Mucosa of stomach (tissue), 1 donor: Measurements from ENCODE around the gene KCND3.
"Not testable (repeated sequence)": the region's sequence is repeated elsewhere in the genome, so short reads cannot be mapped to it uniquely, and the experiment has no call there.

Source experiments
- H3K27me3 ChIP-seq: one replicate; pipeline ENCODE4 v1.7.0; 2013; ENCODE audit warnings: mild to moderate bottlenecking, low read length; ENCODE audit not compliant: control insufficient read depth, insufficient read depth
- H3K36me3 ChIP-seq: one replicate; pipeline ENCODE4 v1.7.0; 2013; ENCODE audit warnings: low read length; ENCODE audit not compliant: control insufficient read depth, insufficient read depth
- H3K4me1 ChIP-seq: one replicate; pipeline ENCODE4 v1.7.0; 2013; ENCODE audit warnings: mild to moderate bottlenecking, low read length; ENCODE audit not compliant: control insufficient read depth, insufficient read depth
- H3K4me3 ChIP-seq: one replicate; pipeline ENCODE4 v1.7.0; 2013; ENCODE audit warnings: low read length
- H3K9ac ChIP-seq: one replicate; pipeline ENCODE4 v1.7.0; 2013; ENCODE audit warnings: mild to moderate bottlenecking, low read length, moderate library complexity
- H3K9me3 ChIP-seq: one replicate; pipeline ENCODE4 v1.7.0; 2013; ENCODE audit warnings: mild to moderate bottlenecking, low read length, moderate library complexity; ENCODE audit not compliant: control insufficient read depth
- donor health status: Pancreatic carcinoma.

Gene KCND3

DNA sequence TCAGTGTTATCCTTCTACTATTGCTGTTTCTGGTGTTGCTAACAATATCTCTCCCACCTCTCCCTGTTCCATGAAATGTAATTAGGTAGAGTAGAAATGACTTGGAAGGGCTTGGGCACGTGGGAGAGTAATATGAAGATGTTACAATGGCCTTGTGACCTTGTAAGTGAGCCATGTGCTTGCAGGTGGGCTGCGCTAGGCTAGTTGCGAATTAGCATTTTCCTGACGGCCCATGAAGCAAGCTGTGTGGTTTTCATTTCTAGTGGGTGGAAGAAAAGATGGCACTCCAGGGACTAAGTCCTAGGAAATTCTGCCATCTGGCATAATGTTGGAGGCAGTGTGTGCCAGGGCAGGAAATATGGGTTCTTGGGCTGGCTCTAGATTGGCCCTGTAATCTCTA lies 241.5 kb downstream of the KCND3 start:
- Histone ChIP-seq H3K27me3 (no peaks in the 10 kb centered on the region), H3K4me1 (no peaks in the 10 kb centered on the region), H3K4me3 (no peak overlapping the region), H3K36me3 (no peaks in the 10 kb centered on the region), H3K9me3 (no peaks in the 10 kb centered on the region), H3K9ac (no peak overlapping the region)

DNA sequence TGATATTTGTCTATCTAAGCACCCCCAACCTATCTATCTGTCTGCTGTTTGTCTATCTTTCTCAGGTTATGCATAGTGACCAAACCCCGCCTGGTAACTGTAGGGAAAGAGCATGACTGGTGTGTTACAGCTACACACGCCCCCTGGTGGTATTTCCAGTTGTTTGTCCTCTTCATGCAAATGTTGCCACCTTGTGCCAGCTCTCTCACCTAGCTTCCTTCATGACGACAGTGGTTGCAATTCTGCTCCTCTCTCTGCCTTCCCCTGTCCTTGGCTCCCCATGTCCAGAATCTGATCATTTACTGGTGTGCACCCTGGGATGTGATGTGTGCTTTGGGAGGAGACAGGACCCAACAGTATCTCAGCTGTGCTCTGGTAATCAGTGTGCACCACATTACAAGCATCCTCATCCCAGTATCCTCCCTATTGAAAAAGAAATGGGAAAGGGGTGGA lies 242.2 kb downstream of the KCND3 start:
- Histone ChIP-seq H3K4me1 (no peaks in the 10 kb centered on the region), H3K36me3 (no peaks in the 10 kb centered on the region), H3K4me3 (no peak overlapping the region), H3K27me3 (peaks cover 6% of the 10 kb centered on the region), H3K9me3 (no peaks in the 10 kb centered on the region), H3K9ac (no peak overlapping the region)

DNA sequence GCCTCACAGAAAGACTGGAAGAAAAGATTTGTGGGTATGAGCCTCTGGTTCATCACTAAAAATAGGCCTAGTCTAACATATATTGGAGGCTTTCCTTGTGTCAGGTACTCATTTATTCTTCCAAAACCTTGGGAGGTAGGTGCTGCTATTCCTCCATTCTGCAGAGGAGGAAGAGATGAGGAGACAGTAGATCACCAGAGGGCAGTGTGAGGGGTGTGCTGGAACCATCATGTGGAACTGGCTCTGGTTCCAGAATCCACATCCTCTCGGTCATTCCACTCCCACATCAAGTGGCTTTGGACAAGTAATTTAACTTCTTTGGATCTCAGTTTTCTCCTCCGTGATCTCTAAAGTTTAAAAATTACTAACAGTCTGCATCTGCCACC lies 242.9 kb downstream of the KCND3 start:
- no peaks in the 10 kb centered on the region for H3K4me1 ChIP-seq
- no peaks in the 10 kb centered on the region for H3K36me3 ChIP-seq
- no peak overlapping the region for H3K4me3 ChIP-seq
- H3K9ac ChIP-seq: no peak overlapping the region
- H3K9me3 ChIP-seq: no peaks in the 10 kb centered on the region
- peaks cover 13% of the 10 kb centered on the region for H3K27me3 ChIP-seq

DNA sequence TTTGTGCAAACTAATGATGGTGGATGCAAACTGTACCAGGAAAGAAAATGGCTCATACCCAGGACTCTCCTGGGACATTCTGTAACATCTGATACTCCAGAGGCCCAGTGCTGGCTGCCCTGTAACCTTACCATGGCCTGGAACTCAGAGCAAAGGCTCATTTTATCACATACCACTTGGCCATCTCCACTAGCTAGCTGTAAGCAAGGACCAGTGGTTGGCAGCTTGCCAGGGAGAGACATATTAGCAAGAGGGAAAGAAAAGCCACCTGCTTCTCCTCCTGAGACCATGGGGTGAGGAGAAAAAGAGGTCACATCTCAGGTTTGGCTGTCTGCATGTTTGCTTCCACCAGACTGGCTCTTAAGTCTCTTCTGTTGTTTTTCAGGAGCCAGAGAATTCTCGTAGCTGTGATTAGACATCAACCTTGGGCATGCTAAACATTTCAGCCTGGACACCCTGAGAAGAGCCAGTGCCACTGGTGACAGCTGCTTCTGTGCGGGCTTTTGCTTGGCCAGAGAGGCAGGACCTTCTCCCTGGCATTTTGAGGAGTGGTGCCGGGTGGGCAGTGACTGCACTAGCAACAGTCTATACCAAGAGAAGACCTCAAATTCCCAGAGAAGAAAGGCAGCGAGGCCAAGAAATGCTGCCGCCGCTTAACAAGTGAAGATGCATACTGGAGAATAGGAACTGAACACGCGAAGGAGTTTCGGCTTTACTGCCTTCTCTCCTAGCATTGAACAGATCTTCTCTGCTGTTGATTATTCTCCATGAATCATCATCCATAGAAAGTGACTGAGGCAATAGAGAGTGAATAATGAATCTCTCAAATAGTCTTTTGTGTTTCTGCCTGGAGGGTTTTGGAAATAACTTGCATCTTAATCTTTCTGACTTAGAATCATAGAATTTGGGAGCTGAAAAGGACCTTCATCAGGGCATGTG lies 243.5 kb downstream of the KCND3 start:
- Histone ChIP-seq H3K36me3 (no peaks in the 10 kb centered on the region), H3K9ac (no peak overlapping the region), H3K27me3 (peaks cover 20% of the 10 kb centered on the region), H3K9me3 (no peaks in the 10 kb centered on the region), H3K4me3 (no peak overlapping the region), H3K4me1 (no peaks in the 10 kb centered on the region)

DNA sequence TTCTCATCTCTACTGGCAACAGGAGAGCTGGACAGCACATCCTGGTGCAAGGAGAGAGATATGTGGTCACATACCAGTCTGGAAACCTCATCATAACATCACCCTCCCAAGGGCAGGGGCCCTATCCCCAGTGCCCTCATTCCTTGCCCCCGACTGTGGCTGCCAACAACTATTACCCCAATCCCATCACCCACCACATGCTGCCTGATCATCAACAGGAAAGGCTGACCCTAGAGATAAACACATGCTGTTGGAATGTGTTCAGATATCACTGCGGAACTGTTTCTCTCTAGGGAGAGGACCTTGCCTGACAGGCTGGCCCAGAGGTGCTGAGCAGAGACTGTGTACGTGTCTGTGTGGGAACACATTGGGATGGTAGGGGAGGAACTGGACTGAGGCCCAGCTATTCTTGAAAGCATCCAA lies 245.8 kb downstream of the KCND3 start:
- Histone ChIP-seq H3K4me1 (peaks cover 9% of the 10 kb centered on the region), H3K9ac (no peak overlapping the region)

DNA sequence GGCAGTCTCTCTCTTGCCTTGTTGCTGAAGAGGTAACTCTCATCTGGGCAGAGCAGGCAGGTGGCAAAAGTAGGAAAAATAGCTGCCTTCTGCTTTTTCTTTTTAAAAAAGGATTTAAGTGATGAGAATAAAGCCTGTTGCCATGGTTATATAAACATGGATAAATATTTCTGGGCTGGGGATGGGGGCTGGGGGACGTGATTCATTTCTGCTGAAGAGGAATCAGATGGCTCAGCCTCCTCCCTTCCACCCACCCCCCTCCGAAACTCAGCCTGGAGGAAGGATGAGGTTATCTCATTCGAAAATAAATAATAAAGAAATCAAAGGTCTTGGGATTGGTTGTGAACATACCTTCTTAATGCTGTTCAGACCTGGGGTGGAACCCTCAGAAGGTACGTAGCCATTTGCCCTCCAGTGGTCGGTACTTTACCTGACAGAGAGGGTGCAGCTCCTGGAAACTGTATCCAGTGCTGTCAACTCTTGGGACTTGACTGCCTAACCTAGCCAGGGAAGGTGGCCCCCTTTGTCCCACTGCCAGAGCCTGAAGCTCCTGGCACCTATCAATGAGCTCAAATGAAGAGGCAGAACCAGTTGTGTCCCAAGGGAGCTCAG lies 246.4 kb downstream of the KCND3 start:
- Histone ChIP-seq H3K4me3 (no peak overlapping the region), H3K4me1 (peaks cover 12% of the 10 kb centered on the region)

More for the DNA sequence above, 245.8 kb downstream of the KCND3 start:
- Histone ChIP-seq H3K4me3 (no peak overlapping the region), H3K36me3 (no peaks in the 10 kb centered on the region), H3K9me3 (no peaks in the 10 kb centered on the region), H3K27me3 (peaks cover 34% of the 10 kb centered on the region)

DNA sequence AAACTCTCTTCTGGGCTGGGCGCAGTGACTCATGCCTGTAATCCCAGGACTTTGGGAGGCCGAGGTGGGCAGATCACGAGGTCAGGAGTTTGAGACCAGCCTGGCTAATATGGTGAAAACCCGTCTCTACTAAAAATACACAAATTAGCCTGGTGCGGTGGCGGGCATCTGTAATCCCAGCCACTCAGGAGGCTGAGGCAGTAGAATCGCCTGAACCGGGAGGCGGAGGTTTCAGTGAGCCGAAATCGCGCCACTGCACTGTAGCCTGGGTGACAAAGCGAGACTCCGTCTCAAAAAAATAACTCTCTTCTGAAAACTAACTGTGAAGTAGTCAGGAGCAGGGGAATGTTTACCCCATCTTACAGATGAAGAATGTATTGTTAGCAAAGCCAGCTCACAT lies 247.2 kb downstream of the KCND3 start:
- not testable (repeated sequence) for H3K9me3 ChIP-seq, H3K4me3 ChIP-seq, H3K9ac ChIP-seq, H3K36me3 ChIP-seq
- Histone ChIP-seq H3K4me1 (peaks cover 14% of the 10 kb centered on the region), H3K27me3 (peaks cover 42% of the 10 kb centered on the region)

More for the DNA sequence above, 246.4 kb downstream of the KCND3 start:
- peaks cover 37% of the 10 kb centered on the region for H3K27me3 ChIP-seq
- no peak overlapping the region for H3K9ac ChIP-seq
- no peaks in the 10 kb centered on the region for H3K36me3 ChIP-seq
- H3K9me3 ChIP-seq: no peaks in the 10 kb centered on the region

DNA sequence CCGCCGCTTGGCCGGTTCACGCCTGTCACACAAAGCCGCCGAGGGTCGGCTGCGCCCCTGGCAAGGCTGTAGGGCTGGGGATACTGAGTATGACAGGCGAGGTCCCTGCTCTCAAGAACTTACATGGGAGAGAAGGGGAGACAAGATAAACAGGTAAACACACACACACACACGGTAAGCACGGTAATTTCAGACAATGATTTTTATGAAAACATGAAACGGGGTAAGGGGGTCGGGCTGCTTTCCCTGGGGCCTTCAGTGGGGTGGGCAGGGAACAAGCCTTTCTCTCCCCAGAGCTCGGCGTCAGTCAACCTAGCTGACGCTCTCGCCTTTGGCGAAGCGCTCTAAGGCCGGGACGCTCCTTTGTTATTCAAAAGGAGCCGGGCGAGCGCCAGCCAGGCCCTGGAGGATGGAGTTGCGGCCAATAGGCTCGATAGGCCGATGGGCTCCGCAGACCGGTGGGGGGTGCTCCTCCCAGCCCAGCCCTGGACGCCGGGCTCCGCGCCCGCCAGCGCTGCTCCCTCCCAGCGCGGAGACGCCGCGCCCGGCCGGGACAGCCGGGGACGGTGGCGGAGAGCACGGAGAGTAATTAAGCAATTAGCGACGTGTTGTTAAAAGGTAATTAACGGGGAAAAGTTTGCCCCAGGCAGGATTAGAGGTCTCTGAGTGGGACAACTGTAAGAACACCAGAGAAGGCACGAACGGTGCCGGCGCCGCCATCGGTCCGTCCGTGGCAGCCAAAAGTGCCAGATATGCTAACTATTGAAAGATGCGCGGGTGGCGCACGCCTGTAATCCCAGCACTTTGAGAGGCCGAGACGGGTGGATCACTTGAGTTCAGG lies 249.3 kb downstream of the KCND3 start:
- H3K9me3 ChIP-seq: no peaks in the 10 kb centered on the region
- H3K27me3 ChIP-seq: peaks cover 42% of the 10 kb centered on the region
- H3K9ac ChIP-seq: peak overlapping the region; percentile 39
- peaks cover 21% of the 10 kb centered on the region for H3K4me1 ChIP-seq
- peak overlapping the region; percentile 51 for H3K4me3 ChIP-seq
- H3K36me3 ChIP-seq: no peaks in the 10 kb centered on the region

DNA sequence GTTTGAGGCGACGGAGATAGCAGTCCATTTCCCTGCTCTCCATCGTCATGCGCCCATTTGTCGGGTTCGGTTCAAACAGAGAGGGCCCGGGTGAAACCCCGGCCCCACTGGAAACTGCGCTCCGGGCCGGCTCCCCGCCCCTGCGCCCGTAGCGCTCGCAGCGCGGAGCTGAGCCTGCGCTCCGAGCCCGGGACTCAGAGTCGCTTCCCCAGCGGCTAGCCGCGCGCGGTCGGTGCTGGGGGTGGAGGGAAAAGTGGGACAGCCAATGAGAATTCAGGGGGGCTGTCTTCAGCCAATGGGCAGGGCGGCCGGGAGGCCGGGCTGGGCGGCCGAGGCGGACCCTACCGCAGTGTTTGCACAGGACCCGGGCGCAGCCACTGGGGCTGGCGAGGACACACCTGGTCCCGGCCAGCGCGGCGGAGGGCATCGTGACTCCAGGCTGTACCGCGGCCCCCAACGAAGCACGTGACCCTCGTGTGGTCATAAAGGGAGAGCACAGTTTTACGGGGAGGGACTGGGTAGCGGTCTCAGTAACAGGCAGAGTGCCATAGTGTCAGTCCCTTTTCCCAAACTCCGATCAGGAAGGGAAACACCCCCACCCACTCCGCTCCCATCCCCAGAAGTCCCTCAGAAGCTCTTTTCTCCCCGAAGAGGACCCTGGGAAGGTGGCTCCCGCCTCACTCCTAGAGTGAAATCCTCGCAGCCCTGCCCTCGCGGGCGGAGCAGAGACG lies 250.1 kb downstream of the KCND3 start, which contains the start of gene INKA2:
Gene INKA2, minus strand, starts transcription at position 202 of the 731 bp plus-strand sequence. Its CDS starts 153 bp downstream, at position 49.
- no peaks in the 10 kb centered on the region for H3K36me3 ChIP-seq
- peaks cover 42% of the 10 kb centered on the region for H3K27me3 ChIP-seq
- H3K9ac ChIP-seq: peak within 1 kb of the TSS; percentile 64
- peaks cover 25% of the 10 kb centered on the region for H3K4me1 ChIP-seq
- H3K4me3 ChIP-seq: peak within 1 kb of the TSS; percentile 51
- no peaks in the 10 kb centered on the region for H3K9me3 ChIP-seq

DNA sequence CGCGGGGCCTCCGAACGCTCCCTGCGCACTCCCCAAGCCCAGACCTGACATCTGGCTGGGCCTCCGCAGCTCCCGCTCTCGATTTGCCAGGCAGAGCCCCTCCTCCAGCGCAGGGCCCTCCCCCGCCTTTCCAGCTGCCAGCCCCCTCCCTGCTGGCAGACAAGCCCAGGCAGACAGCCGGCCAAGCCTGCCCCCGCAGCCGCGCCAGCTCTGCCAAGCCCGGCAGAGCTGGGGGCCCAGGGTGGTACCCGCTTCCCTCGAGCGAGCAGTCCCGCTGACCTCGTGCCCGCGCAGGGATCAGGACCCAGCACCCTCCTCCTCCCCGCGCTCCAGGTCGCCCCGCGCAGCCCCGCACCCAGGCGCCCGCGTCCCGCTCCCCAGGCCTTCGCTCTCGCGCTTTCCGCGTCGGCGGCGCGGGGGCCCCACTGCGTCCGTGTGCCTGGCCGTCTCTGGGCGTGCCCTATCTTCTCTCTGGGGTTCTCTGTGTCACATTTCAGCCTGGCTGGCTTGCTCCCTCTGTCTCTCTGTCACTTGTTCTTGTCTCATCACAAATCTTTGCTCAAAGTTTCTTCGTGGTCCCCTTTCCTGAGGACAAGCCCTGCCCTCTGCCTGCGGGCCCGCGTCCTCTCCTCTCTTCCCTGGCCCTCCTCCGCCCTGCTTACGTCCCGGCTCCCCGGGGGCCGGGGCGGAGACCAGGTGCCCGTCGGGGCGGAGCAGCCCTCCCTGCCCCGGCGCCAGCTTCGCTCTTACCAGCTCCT lies 250.9 kb downstream of the KCND3 start:
- Histone ChIP-seq H3K27me3 (peaks cover 42% of the 10 kb centered on the region), H3K9ac (peak overlapping the region; percentile 64), H3K9me3 (no peaks in the 10 kb centered on the region), H3K4me3 (peak overlapping the region; percentile 51), H3K36me3 (no peaks in the 10 kb centered on the region), H3K4me1 (peaks cover 32% of the 10 kb centered on the region)

DNA sequence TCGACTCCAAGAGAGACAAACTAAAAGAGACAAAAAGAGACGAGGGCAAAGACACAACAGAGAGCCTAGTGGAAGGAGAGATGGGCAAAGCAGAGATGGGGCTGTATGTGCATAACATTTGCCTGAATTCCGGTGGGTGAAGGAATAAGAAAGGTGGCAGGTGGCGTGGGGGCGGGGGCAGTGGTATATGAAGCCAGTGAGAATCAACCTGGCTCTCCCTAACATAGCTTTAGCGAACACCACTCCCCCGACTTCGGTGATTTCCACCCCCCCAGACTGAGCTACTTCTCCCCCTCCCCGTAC lies 251.4 kb downstream of the KCND3 start:
- peak overlapping the region; percentile 64 for H3K9ac ChIP-seq

More for the DNA sequence above, 251.4 kb downstream of the KCND3 start:
- H3K27me3 ChIP-seq: peaks cover 42% of the 10 kb centered on the region
- no peaks in the 10 kb centered on the region for H3K36me3 ChIP-seq
- peak overlapping the region; percentile 51 for H3K4me3 ChIP-seq
- H3K4me1 ChIP-seq: peaks cover 37% of the 10 kb centered on the region
- no peaks in the 10 kb centered on the region for H3K9me3 ChIP-seq
